ENCODE measurements around the gene CLDN20.

- no peak for TF ChIP-seq POLR2A (IDR thresholded peaks at IDR 0.05)
- TF ChIP-seq, protein P1, sequence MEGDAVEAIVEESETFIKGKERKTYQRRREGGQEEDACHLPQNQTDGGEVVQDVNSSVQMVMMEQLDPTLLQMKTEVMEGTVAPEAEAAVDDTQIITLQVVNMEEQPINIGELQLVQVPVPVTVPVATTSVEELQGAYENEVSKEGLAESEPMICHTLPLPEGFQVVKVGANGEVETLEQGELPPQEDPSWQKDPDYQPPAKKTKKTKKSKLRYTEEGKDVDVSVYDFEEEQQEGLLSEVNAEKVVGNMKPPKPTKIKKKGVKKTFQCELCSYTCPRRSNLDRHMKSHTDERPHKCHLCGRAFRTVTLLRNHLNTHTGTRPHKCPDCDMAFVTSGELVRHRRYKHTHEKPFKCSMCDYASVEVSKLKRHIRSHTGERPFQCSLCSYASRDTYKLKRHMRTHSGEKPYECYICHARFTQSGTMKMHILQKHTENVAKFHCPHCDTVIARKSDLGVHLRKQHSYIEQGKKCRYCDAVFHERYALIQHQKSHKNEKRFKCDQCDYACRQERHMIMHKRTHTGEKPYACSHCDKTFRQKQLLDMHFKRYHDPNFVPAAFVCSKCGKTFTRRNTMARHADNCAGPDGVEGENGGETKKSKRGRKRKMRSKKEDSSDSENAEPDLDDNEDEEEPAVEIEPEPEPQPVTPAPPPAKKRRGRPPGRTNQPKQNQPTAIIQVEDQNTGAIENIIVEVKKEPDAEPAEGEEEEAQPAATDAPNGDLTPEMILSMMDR (IDR thresholded peaks at IDR 0.05) = no peak
These were observed 52.6 kb downstream of the CLDN20 start for GRCh38 chr6:155316419-155316818.

All from testis (tissue), 2 donors.